Caco-2 (cell line): ENCODE measurements around the gene SARNP. TPM values are rescaled to one million over a fixed set of nuclear protein-coding genes. Genes with fewer than 3 reads are reported as not detected.
A peak's percentile ranks its signal among the peaks of the same experiment; 100 is the strongest.

ENCODE experiments used
- BruUV-seq: library from RNA; stranded (reverse); fragments of 400-500 nt; replicated peaks from 2 replicates; lab custom pipeline; 2021; lab: Mats Ljungman, UMichigan
- CTCF ChIA-PET: fragments of 300-600 bp; sonication (Branson Sonifier 250); formaldehyde crosslinking; loops from one replicate; lab custom pipeline; 2022; ENCODE audit warnings: antibody characterized with exemption; lab: Charles Lee
- POLR2A ChIA-PET: fragments of 300-600 bp; sonication (Branson Sonifier 250); formaldehyde crosslinking; loops from one replicate; lab custom pipeline; 2022; ENCODE audit warnings: antibody characterized with exemption; lab: Charles Lee
- DNase-seq, 2 experiments: peaks; one replicate each; pipeline versions ENCODE4 v3.0.0 to v3.0.0-alpha.2; 2020 to 2022
- H3K27me3 ChIP-seq: replicated peaks from 2 replicates; pipeline ENCODE4 v1.6.0; 2011; ENCODE audit warnings: low read length; ENCODE audit not compliant: control insufficient read depth, insufficient read depth
- H3K36me3 ChIP-seq: 2 replicates; pipeline ENCODE4 v1.5.1; 2011; ENCODE audit warnings: low read length; ENCODE audit not compliant: control insufficient read depth, insufficient read depth
- H3K4me1 ChIP-seq: fragments of 250-450 bp; sonication (Bioruptor Pico); 2 replicates; pipeline ENCODE4 v1.5.1; 2020; ENCODE audit warnings: mild to moderate bottlenecking
- H3K4me3 ChIP-seq: 2 replicates; pipeline ENCODE4 v1.5.1; 2011; ENCODE audit warnings: low read depth, mild to moderate bottlenecking, control low read depth, low read length
- H3K9me3 ChIP-seq: fragments of 250-450 bp; sonication (Bioruptor Pico); 2 replicates; pipeline ENCODE4 v1.5.1; 2020; ENCODE audit warnings: mild to moderate bottlenecking, moderate library complexity
- H3K27ac Mint-ChIP-seq: one replicate; pipeline ENCODE4 v1.8.0; 2022; ENCODE audit warnings: mixed read lengths; ENCODE audit not compliant: unreplicated experiment
- H3K27me3 Mint-ChIP-seq: one replicate; pipeline ENCODE4 v1.8.0; 2022; ENCODE audit warnings: mixed read lengths; ENCODE audit not compliant: insufficient read depth, unreplicated experiment
- H3K36me3 Mint-ChIP-seq: one replicate; pipeline ENCODE4 v1.8.0; 2022; ENCODE audit warnings: mild to moderate bottlenecking, mixed read lengths; ENCODE audit not compliant: insufficient read depth, unreplicated experiment
- H3K4me1 Mint-ChIP-seq: one replicate; pipeline ENCODE4 v1.8.0; 2022; ENCODE audit warnings: low read depth, mixed read lengths; ENCODE audit not compliant: unreplicated experiment
- H3K4me3 Mint-ChIP-seq: one replicate; pipeline ENCODE4 v1.8.0; 2022; ENCODE audit warnings: mild to moderate bottlenecking, moderate library complexity, mixed read lengths; ENCODE audit not compliant: unreplicated experiment
- H3K9me3 Mint-ChIP-seq: one replicate; pipeline ENCODE4 v1.8.0; 2022; ENCODE audit warnings: mixed read lengths; ENCODE audit not compliant: unreplicated experiment
- intact Hi-C: fragments of 100-400 bp; cut with micrococcal nuclease; formaldehyde crosslinking; loops from one replicate; pipeline ENCODE4 v1.10.0; 2022; ENCODE audit not compliant: unreplicated experiment
- total RNA-seq: library from RNA; stranded (reverse); gene quantifications from 2 replicates; pipeline ENCODE4 v1.2.3, GENCODE V29; 2022
- TF ChIP-seq, protein P1 (sequence below), 2 experiments: fragments of 200-600 bp in 1 of 2; IDR thresholded peaks; 1 replicate in 1 of 2; 2 replicates in 1 of 2; pipeline versions ENCODE4 v1.5.1 to v1.8.0; 2011 to 2022; ENCODE audit warnings: antibody characterized with exemption in 1 of 2, control low read depth in 1 of 2, inconsistent platforms in 1 of 2, low read depth in 1 of 2, low read length in 1 of 2, mild to moderate bottlenecking in 1 of 2, moderate library complexity in 1 of 2; ENCODE audit not compliant: insufficient read depth in 1 of 2, severe bottlenecking in 1 of 2, unreplicated experiment in 1 of 2

The SARNP gene
- total RNA-seq, 1 experiment from 2014 or later: 77.6 TPM

DNA sequence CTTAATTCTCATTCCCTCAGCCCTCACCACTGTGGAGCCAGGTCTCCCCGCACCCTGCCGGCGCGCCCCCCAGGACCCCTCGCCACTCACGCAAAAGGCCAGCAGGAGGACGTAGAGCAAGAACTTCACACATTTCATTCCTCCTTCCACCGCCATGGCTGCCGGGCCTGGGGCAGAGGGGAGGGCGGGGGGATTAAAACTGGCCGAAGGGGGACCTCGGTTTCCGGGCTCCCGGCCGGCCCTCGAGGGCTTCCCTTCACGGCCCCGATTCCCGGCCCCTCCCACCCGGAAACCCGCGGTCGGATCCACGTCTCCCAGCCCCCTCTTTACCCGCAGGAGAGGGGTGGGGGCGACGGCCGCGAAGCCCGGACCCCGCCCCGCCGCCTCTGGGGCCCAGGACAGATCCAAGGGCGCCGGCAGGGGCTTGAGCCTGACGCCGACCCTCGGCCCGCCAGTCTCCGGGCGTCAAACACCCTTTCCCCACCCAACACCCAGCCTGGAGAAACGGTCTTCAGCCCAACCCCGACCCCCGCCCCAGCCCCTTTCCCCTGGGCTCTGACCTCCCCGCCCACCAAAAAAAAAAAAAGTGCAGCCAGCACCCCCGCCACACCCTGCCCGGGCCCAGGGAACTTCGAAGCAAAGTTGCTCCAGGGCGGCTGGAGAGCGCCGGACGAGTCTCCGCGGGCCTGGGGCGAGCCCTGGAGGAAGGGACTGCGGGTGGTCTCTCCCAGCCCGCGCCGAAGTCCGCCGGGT, 89.2 kb downstream of the SARNP start:
- no peaks in the 10 kb centered on the region for H3K9me3 Mint-ChIP-seq
- no TSS peak for BruUV-seq
- peaks cover 19% of the 10 kb centered on the region for H3K4me1 Mint-ChIP-seq
- H3K4me3 Mint-ChIP-seq: peak overlapping the region; percentile 90
- Histone ChIP-seq H3K27me3 (no peaks in the 10 kb centered on the region), H3K4me1 (peaks cover 23% of the 10 kb centered on the region), H3K9me3 (no peaks in the 10 kb centered on the region), H3K4me3 (peak overlapping the region; percentile 90), H3K36me3 (peaks cover 4% of the 10 kb centered on the region)
- intact Hi-C loops: no loop called here
- CTCF ChIA-PET: interaction anchor here (0.7 to 3.6 kb wide), 3 partner anchors 8 to 185 kb away, joined by 3 to 32 read pairs (median 12); partner anchors contain the start of gene RDH5
- TF ChIP-seq, protein P1, sequence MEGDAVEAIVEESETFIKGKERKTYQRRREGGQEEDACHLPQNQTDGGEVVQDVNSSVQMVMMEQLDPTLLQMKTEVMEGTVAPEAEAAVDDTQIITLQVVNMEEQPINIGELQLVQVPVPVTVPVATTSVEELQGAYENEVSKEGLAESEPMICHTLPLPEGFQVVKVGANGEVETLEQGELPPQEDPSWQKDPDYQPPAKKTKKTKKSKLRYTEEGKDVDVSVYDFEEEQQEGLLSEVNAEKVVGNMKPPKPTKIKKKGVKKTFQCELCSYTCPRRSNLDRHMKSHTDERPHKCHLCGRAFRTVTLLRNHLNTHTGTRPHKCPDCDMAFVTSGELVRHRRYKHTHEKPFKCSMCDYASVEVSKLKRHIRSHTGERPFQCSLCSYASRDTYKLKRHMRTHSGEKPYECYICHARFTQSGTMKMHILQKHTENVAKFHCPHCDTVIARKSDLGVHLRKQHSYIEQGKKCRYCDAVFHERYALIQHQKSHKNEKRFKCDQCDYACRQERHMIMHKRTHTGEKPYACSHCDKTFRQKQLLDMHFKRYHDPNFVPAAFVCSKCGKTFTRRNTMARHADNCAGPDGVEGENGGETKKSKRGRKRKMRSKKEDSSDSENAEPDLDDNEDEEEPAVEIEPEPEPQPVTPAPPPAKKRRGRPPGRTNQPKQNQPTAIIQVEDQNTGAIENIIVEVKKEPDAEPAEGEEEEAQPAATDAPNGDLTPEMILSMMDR (IDR thresholded peaks at IDR 0.05; ENCODE audit: insufficient read depth in 1 of 2, low read depth in 1 of 2, low read length in 1 of 2, severe bottlenecking in 1 of 2, unreplicated experiment in 1 of 2): no peak
- H3K27ac Mint-ChIP-seq: peak overlapping the region; percentile 93
- DNase-seq: peak; percentile 65 to 67
- H3K27me3 Mint-ChIP-seq: no peaks in the 10 kb centered on the region
- peaks cover 51% of the 10 kb centered on the region for H3K36me3 Mint-ChIP-seq
- POLR2A ChIA-PET: interaction anchor here (0.6 to 1.8 kb wide), 4 partner anchors 8 to 89 kb away, joined by 3 to 14 read pairs (median 7); partner anchors contain the start of genes ORMDL2, RDH5 and SARNP

DNA sequence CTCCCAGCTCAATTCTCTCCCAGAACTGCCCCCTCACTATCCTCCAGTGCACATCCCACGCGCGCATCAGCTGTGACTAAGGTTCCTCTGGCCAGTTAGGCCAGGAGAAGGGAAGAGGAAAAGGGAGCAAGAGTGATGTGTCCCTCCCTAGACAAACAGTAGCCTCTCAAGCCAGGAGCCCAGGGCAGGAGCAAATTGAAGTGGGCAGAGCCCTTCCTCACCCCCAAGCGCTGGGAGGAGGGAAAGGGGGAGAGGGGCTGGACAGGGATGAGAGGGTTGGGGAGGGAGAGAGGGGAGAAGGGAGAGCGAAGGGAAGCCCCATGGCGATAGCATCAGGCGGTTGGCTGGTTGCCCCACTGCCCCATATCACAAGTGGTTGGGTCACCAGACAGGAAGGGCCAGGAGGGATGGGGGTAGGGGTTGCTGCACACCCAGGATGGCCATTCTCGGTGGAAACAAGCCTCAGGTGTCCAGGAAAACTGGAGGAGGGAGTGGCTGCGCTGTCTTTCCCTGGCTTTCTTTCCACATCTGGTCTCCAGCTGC, 89.8 kb downstream of the SARNP start:
- ChIA-PET POLR2A (no interaction called here), CTCF (interaction anchor here (3.6 kb wide), 1 partner anchor 11 kb away, joined by 32 read pairs; no protein-coding TSS in a partner anchor)
- no peaks in the 10 kb centered on the region for H3K9me3 ChIP-seq
- H3K27ac Mint-ChIP-seq: peak overlapping the region; percentile 93
- no peaks in the 10 kb centered on the region for H3K27me3 Mint-ChIP-seq
- peak overlapping the region; percentile 90 for H3K4me3 Mint-ChIP-seq
- no peaks in the 10 kb centered on the region for H3K27me3 ChIP-seq
- peaks cover 55% of the 10 kb centered on the region for H3K36me3 Mint-ChIP-seq
- peak overlapping the region; percentile 90 for H3K4me3 ChIP-seq
- intact Hi-C loops: no loop called here
- TF ChIP-seq, protein P1 (IDR thresholded peaks at IDR 0.05; ENCODE audit: insufficient read depth in 1 of 2, low read depth in 1 of 2, low read length in 1 of 2, severe bottlenecking in 1 of 2, unreplicated experiment in 1 of 2): no peak
- TSS peak; percentile 25 for BruUV-seq
- H3K9me3 Mint-ChIP-seq: no peaks in the 10 kb centered on the region
- peaks cover 23% of the 10 kb centered on the region for H3K4me1 ChIP-seq
- peaks cover 4% of the 10 kb centered on the region for H3K36me3 ChIP-seq
- no peak for DNase-seq
- peaks cover 22% of the 10 kb centered on the region for H3K4me1 Mint-ChIP-seq

DNA sequence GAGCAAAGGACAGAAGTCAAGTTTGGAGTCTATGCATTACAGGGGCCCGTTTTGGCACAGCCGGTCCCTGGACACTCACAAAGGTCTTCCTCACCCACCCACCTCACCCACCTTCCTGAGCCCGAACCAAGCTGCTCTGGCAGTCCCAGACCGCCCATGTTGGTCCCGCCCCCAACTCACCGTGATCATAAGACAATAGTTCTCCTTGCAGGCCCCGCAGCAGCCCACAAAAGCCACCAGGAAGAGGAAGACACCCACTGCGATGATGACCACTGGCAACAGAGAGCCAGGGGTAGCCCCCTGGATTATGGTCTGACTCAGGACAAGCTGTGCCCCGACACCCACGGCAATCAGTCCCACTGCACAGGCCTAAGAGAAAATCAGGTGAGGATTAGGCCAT, 90.6 kb downstream of the SARNP start:
- H3K36me3 Mint-ChIP-seq: peaks cover 58% of the 10 kb centered on the region

More for the DNA sequence above, 90.6 kb downstream of the SARNP start:
- Histone ChIP-seq H3K9me3 (no peaks in the 10 kb centered on the region), H3K4me3 (peak overlapping the region; percentile 90), H3K4me1 (peaks cover 23% of the 10 kb centered on the region), H3K36me3 (peaks cover 4% of the 10 kb centered on the region), H3K27me3 (no peaks in the 10 kb centered on the region)
- H3K4me3 Mint-ChIP-seq: peak overlapping the region; percentile 90
- intact Hi-C loops: no loop called here
- ChIA-PET POLR2A (no interaction called here), CTCF (interaction anchor here (3.6 kb wide), 1 partner anchor 11 kb away, joined by 32 read pairs; no protein-coding TSS in a partner anchor)
- TF ChIP-seq, protein P1 (IDR thresholded peaks at IDR 0.05; ENCODE audit: insufficient read depth in 1 of 2, low read depth in 1 of 2, low read length in 1 of 2, severe bottlenecking in 1 of 2, unreplicated experiment in 1 of 2): no peak
- H3K27ac Mint-ChIP-seq: peak overlapping the region; percentile 93
- H3K27me3 Mint-ChIP-seq: no peaks in the 10 kb centered on the region
- no peak for DNase-seq
- no peaks in the 10 kb centered on the region for H3K9me3 Mint-ChIP-seq
- no TSS peak for BruUV-seq
- H3K4me1 Mint-ChIP-seq: peaks cover 22% of the 10 kb centered on the region
